Spleen (tissue), 11 donors: ENCODE measurements around the gene RPL29. TPM values are rescaled to one million over a fixed set of nuclear protein-coding genes. Genes with fewer than 3 reads are reported as not detected.

Source experiments
- DNase-seq: peaks from one replicate; pipeline ENCODE4 v3.0.0-alpha.2; 2020
- H3K27ac ChIP-seq, 8 donors: fragments of 200-600 bp; sonication (generic) in 7 of 8; 1 replicate in 4 of 8; 2 replicates in 4 of 8; pipeline versions ENCODE4 v1.5.0 to v1.8.0; 2016 to 2021; ENCODE audit warnings: inconsistent platforms in 4 of 8, mild to moderate bottlenecking in 4 of 8, moderate library complexity in 1 of 8
- H3K27me3 ChIP-seq, 7 donors: fragments of 200-600 bp; sonication (generic) in 6 of 7; replicated peaks in 1 of 7; 1 replicate in 4 of 7; 2 replicates in 3 of 7; pipeline versions ENCODE4 v1.5.0 to v1.8.0; 2016 to 2021; ENCODE audit warnings: inconsistent platforms in 3 of 7, mild to moderate bottlenecking in 1 of 7
- H3K36me3 ChIP-seq, 6 donors: fragments of 200-600 bp; sonication (generic) in 5 of 6; 1 replicate in 4 of 6; 2 replicates in 2 of 6; pipeline versions ENCODE4 v1.5.0 to v1.8.0; 2016 to 2021; ENCODE audit warnings: inconsistent platforms in 2 of 6
- H3K4me1 ChIP-seq, 6 donors: fragments of 200-600 bp; sonication (generic) in 5 of 6; 1 replicate in 3 of 6; 2 replicates in 3 of 6; pipeline versions ENCODE4 v1.5.0 to v1.8.0; 2016 to 2021; ENCODE audit warnings: inconsistent platforms in 3 of 6
- H3K4me3 ChIP-seq, 8 donors: fragments of 200-600 bp; sonication (generic) in 7 of 8; 1 replicate in 4 of 8; 2 replicates in 4 of 8; pipeline versions ENCODE4 v1.5.0 to v1.8.0; 2016 to 2021; ENCODE audit warnings: inconsistent platforms in 4 of 8, mild to moderate bottlenecking in 4 of 8, moderate library complexity in 2 of 8
- H3K9me3 ChIP-seq, 8 donors: fragments of 200-600 bp; sonication (generic) in 7 of 8; 1 replicate in 4 of 8; 2 replicates in 4 of 8; pipeline versions ENCODE4 v1.5.0 to v1.8.0; 2016 to 2021; ENCODE audit warnings: inconsistent platforms in 4 of 8
- POLR2A ChIP-seq, 3 donors: fragments of 450-650 bp; IDR thresholded peaks; one replicate each; pipeline ENCODE4 v1.5.1; 2017; ENCODE audit warnings: antibody characterized with exemption in 3 of 3, mild to moderate bottlenecking in 1 of 3
- POLR2AphosphoS5 ChIP-seq, 3 donors: sonication (generic); formaldehyde crosslinking; IDR thresholded peaks; one replicate each; pipeline ENCODE4 v1.5.1; 2017; ENCODE audit warnings: antibody characterized with exemption in 3 of 3
- WGBS, 5 donors: extraction: QIAGEN DNeasy Blood & Tissue Kit in 3 of 5; methylation state at CpG; one replicate each; pipeline versions ENCODE4 v1.1.5 to v1.1.7; 2013 to 2018; 5-methylcytosine and 5-hydroxymethylcytosine counted together
- intact Hi-C: fragments of 100-400 bp; cut with DNase I; formaldehyde crosslinking; loops from one replicate; pipeline ENCODE4 v1.15.0; 2023; ENCODE audit warnings: low total_unique reads
- polyA plus RNA-seq, 3 donors: library from polyadenylated mRNA; stranded (reverse); fragments of 200-250 nt; gene quantifications; one replicate each; pipeline ENCODE4 v1.2.1, GENCODE V29; 2013
- total RNA-seq, 7 donors: library from RNA; depleted of rRNA in 3 of 7; stranded (reverse); fragments of >200 nt in 3 of 7; fragmentation: NEBNext Ultra II Directional in 4 of 7; extraction: Animal tissue kit (Norgen Biotek cat#: 25700) in 4 of 7; gene quantifications; one replicate each; pipeline versions ENCODE4 v1.1.0 to v1.2.1, GENCODE V29; 2016 to 2021
- TF ChIP-seq, protein P1 (sequence below), 11 experiments: fragments of 200-600 bp in 7 of 11; fragments of 450-650 bp in 4 of 11; sonication (generic) in 4 of 11; IDR thresholded peaks in 8 of 11; conservative IDR thresholded peaks in 3 of 11; 1 replicate in 7 of 11; 2 replicates in 4 of 11; pipeline versions ENCODE4 v1.4.0 to v1.8.0; 2016 to 2021; ENCODE audit warnings: antibody characterized with exemption in 11 of 11, inconsistent platforms in 4 of 11, mild to moderate bottlenecking in 1 of 11
- donor health status: healthy with polysubstance abuse.
- donor health status: DM: no; HTN: no; CAD: no; lungs with moderate emphysema.
- donor health status: DM: no; HTN: no; CAD: no.
- donor health status: Bipolar disorder and iron deficiency.
- donor health status: healthy.
- donor health status: DM: no; HTN: no; CAD: no.
- donor health status: DM: yes; HTN: yes; CAD: no.

RPL29 gene
- total and polyA plus RNA-seq, 10 donors: 684 to 4,302 (median 1,095) TPM

DNA sequence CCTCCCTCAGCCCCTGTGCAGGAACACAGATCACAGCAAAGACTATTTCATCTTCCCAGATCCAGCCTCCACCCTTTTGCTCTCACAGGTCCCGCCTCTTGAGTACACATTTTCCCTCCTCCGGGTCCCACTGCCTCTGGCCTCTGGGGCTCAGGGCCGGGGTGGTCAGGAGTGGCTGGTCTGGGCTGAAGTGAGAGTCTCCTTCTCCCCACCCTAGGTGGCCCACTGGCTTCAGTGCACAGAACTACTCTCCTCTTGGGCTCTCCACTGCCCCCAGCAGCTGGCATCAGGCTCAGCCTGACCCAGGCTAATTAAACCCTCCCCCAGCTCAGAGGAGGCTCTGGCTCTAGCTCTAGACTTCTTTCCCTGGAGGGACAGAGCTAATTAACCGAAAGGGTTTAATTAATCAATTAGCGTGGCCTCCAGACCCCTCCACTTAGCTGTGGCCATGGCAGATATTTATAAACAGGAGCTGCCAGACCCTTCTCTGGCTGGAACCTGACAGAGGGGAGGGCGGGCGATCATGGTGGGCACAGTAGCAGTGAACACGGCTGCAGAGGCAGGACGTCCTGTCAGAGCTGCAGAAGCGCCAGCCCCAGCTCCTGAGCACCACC lies 45.5 kb upstream of the RPL29 start:
- peak overlapping the region in 1 of 8 donors; percentile 51 for H3K27ac ChIP-seq
- WGBS, 5 donors: 81 to 85% (median 84%) methylated on average over 5 to 10 of the region's 10 CpGs
- no peak for DNase-seq
- H3K9me3 ChIP-seq: no peaks in the 10 kb centered on the region
- no peak overlapping the region for H3K4me3 ChIP-seq
- no peaks in the 10 kb centered on the region for H3K36me3 ChIP-seq
- TF ChIP-seq, protein P1, sequence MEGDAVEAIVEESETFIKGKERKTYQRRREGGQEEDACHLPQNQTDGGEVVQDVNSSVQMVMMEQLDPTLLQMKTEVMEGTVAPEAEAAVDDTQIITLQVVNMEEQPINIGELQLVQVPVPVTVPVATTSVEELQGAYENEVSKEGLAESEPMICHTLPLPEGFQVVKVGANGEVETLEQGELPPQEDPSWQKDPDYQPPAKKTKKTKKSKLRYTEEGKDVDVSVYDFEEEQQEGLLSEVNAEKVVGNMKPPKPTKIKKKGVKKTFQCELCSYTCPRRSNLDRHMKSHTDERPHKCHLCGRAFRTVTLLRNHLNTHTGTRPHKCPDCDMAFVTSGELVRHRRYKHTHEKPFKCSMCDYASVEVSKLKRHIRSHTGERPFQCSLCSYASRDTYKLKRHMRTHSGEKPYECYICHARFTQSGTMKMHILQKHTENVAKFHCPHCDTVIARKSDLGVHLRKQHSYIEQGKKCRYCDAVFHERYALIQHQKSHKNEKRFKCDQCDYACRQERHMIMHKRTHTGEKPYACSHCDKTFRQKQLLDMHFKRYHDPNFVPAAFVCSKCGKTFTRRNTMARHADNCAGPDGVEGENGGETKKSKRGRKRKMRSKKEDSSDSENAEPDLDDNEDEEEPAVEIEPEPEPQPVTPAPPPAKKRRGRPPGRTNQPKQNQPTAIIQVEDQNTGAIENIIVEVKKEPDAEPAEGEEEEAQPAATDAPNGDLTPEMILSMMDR (IDR thresholded peaks at IDR 0.05 in 8 of 11, conservative IDR thresholded peaks at IDR 0.05 in 3 of 11): peak in 2 of 11 experiments; percentile 11 to 16
- TF ChIP-seq POLR2A (IDR thresholded peaks at IDR 0.05): no peak
- TF ChIP-seq POLR2AphosphoS5 (IDR thresholded peaks at IDR 0.05): no peak
- intact Hi-C loops: no loop called here
- no peaks in the 10 kb centered on the region for H3K27me3 ChIP-seq
- H3K4me1 ChIP-seq: peaks cover 0 to 29% (median 6%) of the 10 kb centered on the region in 6 donors

DNA sequence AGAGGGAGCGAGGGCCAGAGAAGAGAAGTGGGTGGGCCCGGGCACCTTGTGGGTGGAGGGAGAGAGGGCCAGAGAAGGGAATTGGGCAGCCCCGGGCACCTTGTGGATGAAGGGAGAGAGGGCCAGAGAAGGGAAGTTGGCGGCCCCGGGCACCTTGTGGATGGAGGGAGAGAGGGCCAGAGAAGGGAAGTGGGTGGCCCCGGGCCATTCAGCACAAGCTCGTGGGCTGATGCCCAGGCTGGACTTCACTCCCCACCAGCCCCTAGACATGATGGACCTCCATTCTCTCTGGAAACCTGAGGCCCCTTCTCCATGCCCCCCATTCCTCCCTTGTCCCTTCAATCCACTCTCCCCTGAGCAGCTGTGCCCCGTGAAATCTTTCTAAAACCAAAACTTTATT lies 44.9 kb upstream of the RPL29 start:
- H3K4me3 ChIP-seq: no peak overlapping the region
- no peaks in the 10 kb centered on the region for H3K9me3 ChIP-seq
- TF ChIP-seq POLR2AphosphoS5 (IDR thresholded peaks at IDR 0.05) (no peak), POLR2A (IDR thresholded peaks at IDR 0.05) (no peak)
- TF ChIP-seq, protein P1 (IDR thresholded peaks at IDR 0.05 in 8 of 11, conservative IDR thresholded peaks at IDR 0.05 in 3 of 11): no peak
- peaks cover 0 to 25% (median 4%) of the 10 kb centered on the region in 6 donors for H3K4me1 ChIP-seq
- H3K36me3 ChIP-seq: no peaks in the 10 kb centered on the region
- no peaks in the 10 kb centered on the region for H3K27me3 ChIP-seq
- peak overlapping the region in 1 of 8 donors; percentile 51 for H3K27ac ChIP-seq
- intact Hi-C loops: no loop called here
- DNase-seq: no peak
- WGBS, 5 donors: 81 to 86% (median 82%) methylated on average over 8 of the region's 8 CpGs

GRCh38 chr3:52039846-52040245 lies 44.2 kb upstream of the RPL29 start:
- H3K36me3 ChIP-seq: no peaks in the 10 kb centered on the region
- no peaks in the 10 kb centered on the region for H3K9me3 ChIP-seq
- no peak overlapping the region for H3K4me3 ChIP-seq
- WGBS, 5 donors: 64 to 88% (median 80%) methylated on average over 17 of the region's 17 CpGs
- peaks cover 0 to 25% (median 4%) of the 10 kb centered on the region in 6 donors for H3K4me1 ChIP-seq
- no peak for TF ChIP-seq POLR2A (IDR thresholded peaks at IDR 0.05)
- TF ChIP-seq, protein P1 (IDR thresholded peaks at IDR 0.05 in 8 of 11, conservative IDR thresholded peaks at IDR 0.05 in 3 of 11): no peak
- peak; percentile 26 to 63 (median 48) for TF ChIP-seq POLR2AphosphoS5 (IDR thresholded peaks at IDR 0.05)
- intact Hi-C loops: no loop called here
- no peaks in the 10 kb centered on the region for H3K27me3 ChIP-seq
- no peak for DNase-seq
- H3K27ac ChIP-seq: peak overlapping the region in 4 of 8 donors; percentile 11 to 51 (median 38)

DNA sequence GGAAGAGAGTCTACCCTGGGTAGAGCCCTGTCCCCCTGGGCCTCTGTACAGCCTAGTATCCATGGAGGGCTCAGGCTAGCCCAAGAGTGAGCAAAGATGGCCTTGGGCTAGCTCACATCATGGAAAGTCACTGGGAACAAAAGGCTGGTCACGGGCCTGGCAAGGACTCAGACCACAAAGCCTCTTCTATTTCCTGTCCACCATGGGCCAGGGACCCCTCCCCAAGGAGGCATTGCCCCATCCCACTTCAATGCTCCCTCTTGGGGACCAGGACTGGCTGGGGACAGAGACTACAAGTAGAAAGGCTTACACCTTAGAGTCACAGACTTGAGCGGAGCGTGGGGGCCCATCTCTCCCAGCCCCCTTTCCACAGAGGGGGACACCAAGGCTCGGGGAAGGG lies 43.7 kb upstream of the RPL29 start:
- intact Hi-C loops: no loop called here
- Histone ChIP-seq H3K27ac (peak overlapping the region in 4 of 8 donors; percentile 11 to 51 (median 38)), H3K27me3 (no peaks in the 10 kb centered on the region), H3K36me3 (no peaks in the 10 kb centered on the region), H3K9me3 (no peaks in the 10 kb centered on the region), H3K4me3 (no peak overlapping the region), H3K4me1 (peaks cover 0 to 25% (median 4%) of the 10 kb centered on the region in 6 donors)
- TF ChIP-seq POLR2AphosphoS5 (IDR thresholded peaks at IDR 0.05) (no peak), POLR2A (IDR thresholded peaks at IDR 0.05) (no peak)
- no peak for DNase-seq
- WGBS, 5 donors: 78 to 91% (median 86%) methylated on average over 3 to 4 of the region's 4 CpGs
